HepG2 (cell line): ENCODE results near the gene DGCR8. TPM values are rescaled to one million over a fixed set of nuclear protein-coding genes. Genes with fewer than 3 reads are reported as not detected.

Source experiments
- DR1 ChIP-seq: sonication (generic); formaldehyde crosslinking; IDR thresholded peaks from 2 replicates; pipeline ENCODE4 v1.8.0; 2021; ENCODE audit warnings: mild to moderate bottlenecking, missing genetic modification reagents, inconsistent platforms
- FOXO1 ChIP-seq: sonication (generic); formaldehyde crosslinking; IDR thresholded peaks from 2 replicates; pipeline ENCODE4 v1.4.0; 2020; ENCODE audit warnings: missing genetic modification reagents
- ISX ChIP-seq: sonication (generic); formaldehyde crosslinking; conservative IDR thresholded peaks from 2 replicates; pipeline ENCODE4 v1.5.0; 2020; ENCODE audit warnings: missing genetic modification reagents
- KIAA2018 ChIP-seq: sonication (generic); formaldehyde crosslinking; IDR thresholded peaks from 2 replicates; pipeline ENCODE4 v1.5.0; 2020; ENCODE audit warnings: mild to moderate bottlenecking, missing genetic modification reagents, borderline replicate concordance
- MYPOP ChIP-seq: sonication (generic); formaldehyde crosslinking; IDR thresholded peaks from 2 replicates; pipeline ENCODE4 v1.8.1; 2023; ENCODE audit warnings: mild to moderate bottlenecking, moderate library complexity, missing genetic modification reagents
- NCOA2 ChIP-seq: sonication (generic); formaldehyde crosslinking; IDR thresholded peaks from 2 replicates; pipeline ENCODE4 v1.8.0; 2022; ENCODE audit warnings: inconsistent platforms
- NFE2L2 ChIP-seq: fragments of 150-350 bp; IDR thresholded peaks from 2 replicates; pipeline ENCODE4 v1.6.1; 2014; ENCODE audit warnings: low read length
- PHF8 ChIP-seq: sonication (generic); formaldehyde crosslinking; IDR thresholded peaks from 2 replicates; pipeline ENCODE4 v1.5.0; 2020; ENCODE audit warnings: missing genetic modification reagents
- POLR2A ChIP-seq, 2 experiments: IDR thresholded peaks; 2 replicates each; pipeline ENCODE4 v1.6.1; 2011; ENCODE audit warnings: low read depth in 2 of 2, low read length in 2 of 2, mild to moderate bottlenecking in 1 of 2, moderate library complexity in 1 of 2; ENCODE audit not compliant: insufficient read depth in 1 of 2
- PREB ChIP-seq: sonication (generic); formaldehyde crosslinking; IDR thresholded peaks from 2 replicates; pipeline ENCODE4 v1.4.0; 2020; ENCODE audit warnings: missing genetic modification reagents
- SOX13 ChIP-seq, 3 experiments: fragments of 450-650 bp in 1 of 3; sonication (generic) in 1 of 3; formaldehyde crosslinking in 1 of 3; IDR thresholded peaks in 2 of 3; conservative IDR thresholded peaks in 1 of 3; 2 replicates each; pipeline versions ENCODE4 v1.5.0 to v1.6.1; 2016 to 2020; ENCODE audit warnings: antibody characterized with exemption in 1 of 3, mild to moderate bottlenecking in 1 of 3, missing compliant biosample characterization in 1 of 3, missing genetic modification reagents in 1 of 3, moderate library complexity in 1 of 3
- ZMAT3 ChIP-seq: sonication (generic); formaldehyde crosslinking; conservative IDR thresholded peaks from 2 replicates; pipeline ENCODE4 v1.7.0; 2021; ENCODE audit warnings: missing genetic modification reagents
- ZMYM3 ChIP-seq: sonication (generic); formaldehyde crosslinking; IDR thresholded peaks from 2 replicates; pipeline ENCODE4 v1.5.1; 2020; ENCODE audit warnings: mild to moderate bottlenecking, missing genetic modification reagents
- ZNF558 ChIP-seq: sonication (generic); formaldehyde crosslinking; IDR thresholded peaks from 2 replicates; pipeline ENCODE4 v1.9.0; 2022; ENCODE audit warnings: mild to moderate bottlenecking, missing genetic modification reagents, borderline replicate concordance
- ZNF619 ChIP-seq: sonication (generic); formaldehyde crosslinking; IDR thresholded peaks from 2 replicates; pipeline ENCODE4 v1.4.0; 2020; ENCODE audit warnings: mild to moderate bottlenecking, missing genetic modification reagents
- ZNF713 ChIP-seq: sonication (generic); formaldehyde crosslinking; IDR thresholded peaks from 2 replicates; pipeline ENCODE4 v1.4.0; 2020; ENCODE audit warnings: mild to moderate bottlenecking, missing genetic modification reagents
- ZSCAN22 ChIP-seq: sonication (generic); formaldehyde crosslinking; IDR thresholded peaks from 2 replicates; pipeline ENCODE4 v1.4.0; 2020; ENCODE audit warnings: mild to moderate bottlenecking, missing genetic modification reagents
- polyA plus RNA-seq, 8 experiments: library from polyadenylated mRNA; depleted of rRNA in 3 of 8; stranded (reverse) in 7 of 8; unstranded in 1 of 8; fragments of >200 nt; fragmentation: Illumina TruSeq in 4 of 8; extraction: Trizol in 4 of 8; gene quantifications; 2 replicates each; pipeline versions ENCODE4 v1.2.1 to v1.2.3, GENCODE V29; 2011 to 2016; ENCODE audit warnings: low read depth in 4 of 8, missing spikeins in 1 of 8, mixed read lengths in 1 of 8; ENCODE audit not compliant: insufficient read depth in 1 of 8
- total RNA-seq, 5 experiments: library from RNA; depleted of rRNA; stranded (reverse); fragments of >200 nt; fragmentation: Illumina TruSeq; extraction: Trizol; gene quantifications; 2 replicates each; pipeline ENCODE4 v1.2.3, GENCODE V29; 2016; ENCODE audit warnings: low read depth in 1 of 5

Gene DGCR8
- total and polyA plus RNA-seq, 2 of the 13 experiments (the other 11 are each of a cell fraction or from before 2014, with no cell fraction given), result 10.2 to 23.2 TPM

GRCh38 chr22:20117633-20118299 is 37.7 kb downstream of the DGCR8 start (continued):
- no peak for TF ChIP-seq ZNF713 (CRISPR knock-in tag)
- TF ChIP-seq KIAA2018, result no peak
- TF ChIP-seq ZNF619, result no peak
- peak; percentile 34; the same call in 1 of the 2 replicates for TF ChIP-seq ZNF558 (CRISPR knock-in tag)
- no peak for TF ChIP-seq ZMYM3 (CRISPR knock-in tag)
- TF ChIP-seq DR1 (CRISPR knock-in tag), result no peak
- TF ChIP-seq ZMAT3 (CRISPR knock-in tag), result 0 out of 2 replicates have a peak, but pooled peaks have one; percentile 12
- no peak for TF ChIP-seq ZSCAN22 (CRISPR knock-in tag)
- 0 out of 2 replicates have a peak, but pooled peaks have one; percentile 13 for TF ChIP-seq FOXO1 (CRISPR knock-in tag)
- TF ChIP-seq PHF8 (CRISPR knock-in tag), result peak; percentile 60; the same call in 1 of the 2 replicates
- peak; percentile 29 to 58 for TF ChIP-seq POLR2A (IDR thresholded peaks at IDR 0.05; ENCODE audit: insufficient read depth in 1 of 2, low read depth in 2 of 2, low read length in 2 of 2)
- no peak for TF ChIP-seq SOX13 (IDR thresholded peaks at IDR 0.05)
- no peak for TF ChIP-seq SOX13 (CRISPR knock-in tag; conservative IDR thresholded peaks at IDR 0.05 in 1 of 2, IDR thresholded peaks at IDR 0.05 in 1 of 2)
- no peak for TF ChIP-seq ISX
- 0 out of 2 replicates have a peak, but pooled peaks have one; percentile 21 for TF ChIP-seq NCOA2 (CRISPR knock-in tag)
- TF ChIP-seq PREB (CRISPR knock-in tag), result no peak
- no peak for TF ChIP-seq NFE2L2
- TF ChIP-seq MYPOP (CRISPR knock-in tag), result no peak
